Measurements from ENCODE around the gene ADAMTS14.

DNA sequence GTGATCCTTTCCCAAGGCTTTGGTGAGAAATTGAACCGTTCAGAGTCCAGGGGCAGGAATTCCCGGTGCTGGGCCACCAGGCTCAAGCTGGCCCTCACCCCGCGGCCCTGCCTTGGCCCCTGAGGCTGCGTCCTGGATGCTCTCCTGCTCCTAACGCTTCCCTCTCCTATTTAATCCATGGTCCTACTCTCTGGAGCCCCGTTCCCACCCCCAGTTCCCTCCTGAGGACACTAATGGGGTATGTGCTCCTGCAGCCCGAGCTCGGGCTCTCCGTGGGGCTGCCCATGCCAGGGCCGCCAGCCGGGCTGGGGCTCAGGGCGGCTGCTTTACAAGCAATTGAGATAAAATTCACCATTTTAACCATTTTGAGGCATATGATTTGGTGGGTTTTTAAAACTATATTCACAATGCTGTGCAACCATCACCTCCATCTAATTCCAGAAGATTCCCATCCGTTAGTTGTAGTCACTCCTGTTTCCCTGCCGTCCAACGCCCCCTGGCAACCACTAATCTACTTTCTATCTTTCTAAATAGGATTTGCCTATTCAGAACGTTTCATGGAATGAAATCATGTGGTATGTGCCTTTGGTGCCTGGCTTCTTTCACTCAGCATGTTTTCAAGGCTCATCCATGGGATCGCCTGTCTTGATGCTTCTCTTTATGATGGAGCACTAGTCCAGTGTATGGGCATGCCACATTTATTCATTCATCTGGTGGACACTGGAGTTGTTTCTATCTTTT lies 33.0 kb downstream of the ADAMTS14 start:
- TF ChIP-seq CTCF (IDR thresholded peaks at IDR 0.05) (no peak), POLR2A (IDR thresholded peaks at IDR 0.05) (no peak), POLR2AphosphoS5 (IDR thresholded peaks at IDR 0.05) (no peak)
